Duodenal mucosa (tissue), 2 donors: ENCODE data around the gene MED22.
A peak's percentile ranks its signal among the peaks of the same experiment; 100 is the strongest.
"Not testable (repeated sequence)": the region's sequence is repeated elsewhere in the genome, so short reads cannot be mapped to it uniquely, and the experiment has no call there.

ENCODE experiments used
- H3K27ac ChIP-seq: one replicate; pipeline ENCODE4 v1.7.0; 2013; ENCODE audit warnings: low read depth, low read length
- H3K27me3 ChIP-seq, 2 donors: one replicate each; pipeline ENCODE4 v1.7.0; 2013; ENCODE audit warnings: low read length in 2 of 2, control low read depth in 1 of 2; ENCODE audit not compliant: insufficient read depth in 2 of 2, control insufficient read depth in 1 of 2
- H3K36me3 ChIP-seq, 2 donors: one replicate each; pipeline ENCODE4 v1.7.0; 2013; ENCODE audit warnings: low read length in 2 of 2, control low read depth in 1 of 2; ENCODE audit not compliant: insufficient read depth in 2 of 2, control insufficient read depth in 1 of 2
- H3K4me1 ChIP-seq, 2 donors: one replicate each; pipeline ENCODE4 v1.7.0; 2013; ENCODE audit warnings: low read length in 2 of 2, control low read depth in 1 of 2; ENCODE audit not compliant: insufficient read depth in 2 of 2, control insufficient read depth in 1 of 2
- H3K4me3 ChIP-seq, 2 donors: one replicate each; pipeline ENCODE4 v1.7.0; 2013; ENCODE audit warnings: low read length in 2 of 2, low read depth in 1 of 2
- H3K9ac ChIP-seq, 2 donors: one replicate each; pipeline ENCODE4 v1.7.0; 2013; ENCODE audit warnings: low read length in 2 of 2, low read depth in 1 of 2
- H3K9me3 ChIP-seq, 2 donors: one replicate each; pipeline ENCODE4 v1.7.0; 2013; ENCODE audit warnings: low read length in 2 of 2, control low read depth in 1 of 2; ENCODE audit not compliant: control insufficient read depth in 1 of 2

Gene MED22

GRCh38 chr9:133339641-133340040 is 8.3 kb downstream of the MED22 start:
- Histone ChIP-seq H3K9me3 (no peaks in the 10 kb centered on the region), H3K36me3 (peaks cover 24 to 59% of the 10 kb centered on the region in 2 donors), H3K4me1 (peaks cover 11 to 33% of the 10 kb centered on the region in 2 donors), H3K4me3 (no peak overlapping the region), H3K9ac (no peak overlapping the region), H3K27ac (no peak overlapping the region), H3K27me3 (no peaks in the 10 kb centered on the region)

DNA sequence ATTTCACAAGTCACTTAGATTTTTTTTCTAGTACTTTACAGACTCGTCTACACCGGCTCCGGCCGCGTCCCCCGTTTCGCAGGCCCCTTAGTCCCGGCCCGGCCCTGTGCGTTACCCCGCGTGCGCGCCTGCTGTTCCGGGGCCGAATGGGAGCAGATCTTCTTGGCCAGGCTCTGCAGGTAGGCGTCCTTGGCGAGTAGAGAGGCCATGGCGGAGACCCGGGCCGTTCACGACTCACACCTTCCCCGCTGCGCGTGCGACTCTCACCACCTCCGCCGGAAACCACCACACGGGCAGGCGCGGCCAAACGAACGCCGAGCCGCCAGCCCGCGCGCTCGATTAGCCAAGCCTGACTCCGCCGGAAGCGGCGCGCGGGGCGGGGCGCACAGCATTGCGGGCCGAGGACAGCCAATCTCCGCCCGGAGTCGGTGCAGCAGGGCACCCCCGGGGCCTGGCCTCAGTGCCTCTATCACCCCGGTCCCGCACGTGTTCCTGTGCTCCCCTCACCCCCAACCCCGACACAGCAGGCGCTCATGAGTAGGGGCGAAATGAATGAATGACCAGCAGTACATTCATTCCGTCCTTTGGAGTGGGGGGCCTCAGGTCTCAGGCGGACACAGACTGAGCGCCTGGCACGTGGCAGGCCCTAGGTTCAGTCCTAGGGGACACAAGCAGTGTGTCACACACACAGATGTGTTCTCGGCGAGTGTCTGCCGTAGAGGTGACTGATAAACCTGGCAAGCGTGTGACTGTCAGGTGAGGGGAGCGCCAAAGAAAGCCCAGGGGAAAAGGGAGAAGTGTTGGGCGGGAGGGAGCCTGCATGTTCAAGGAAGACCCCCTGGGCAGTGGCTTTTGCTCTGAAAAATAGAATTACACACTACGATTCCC is 11.8 kb downstream of the MED22 start, which contains the start of gene SURF6:
TSS of gene SURF6 (minus strand) at position 265 of the 888 bp plus-strand sequence. CDS start at position 209, 56 bp downstream.
- peak within 1 kb of the TSS; percentile 79 to 81 for H3K9ac ChIP-seq
- peaks cover 35 to 55% of the 10 kb centered on the region in 2 donors for H3K36me3 ChIP-seq
- no peaks in the 10 kb centered on the region for H3K9me3 ChIP-seq
- peak within 1 kb of the TSS; percentile 85 to 97 for H3K4me3 ChIP-seq
- H3K4me1 ChIP-seq = peaks cover 27 to 43% of the 10 kb centered on the region in 2 donors
- peak within 1 kb of the TSS; percentile 50 for H3K27ac ChIP-seq
- H3K27me3 ChIP-seq = no peaks in the 10 kb centered on the region

DNA sequence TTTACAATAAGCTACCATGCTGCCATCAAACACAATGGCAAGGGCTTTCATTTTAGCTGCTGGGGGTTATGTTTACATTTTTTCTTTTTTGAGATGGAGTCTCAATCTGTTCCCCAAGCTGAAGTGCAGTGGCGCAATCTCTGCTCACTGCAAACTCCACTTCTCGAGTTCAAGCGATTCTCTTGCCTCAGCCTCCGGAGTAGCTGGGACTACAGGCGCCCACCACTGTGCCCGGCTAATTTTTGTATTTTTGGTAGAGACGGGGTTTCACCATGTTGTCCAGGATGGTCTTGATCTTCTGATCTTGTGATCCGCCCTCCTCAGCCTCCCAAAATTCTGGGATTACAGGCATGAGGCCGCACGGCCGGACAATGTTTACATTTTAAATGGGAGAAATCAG is 13.0 kb downstream of the MED22 start:
- peaks cover 38 to 51% of the 10 kb centered on the region in 2 donors for H3K36me3 ChIP-seq
- H3K9ac ChIP-seq = peak overlapping the region; percentile 79 to 81
- peak overlapping the region; percentile 85 to 97 for H3K4me3 ChIP-seq
- peak overlapping the region; percentile 5 for H3K27ac ChIP-seq
- H3K4me1 ChIP-seq = peaks cover 27 to 34% of the 10 kb centered on the region in 2 donors
- H3K9me3 ChIP-seq, H3K27me3 ChIP-seq: not testable (repeated sequence)

DNA sequence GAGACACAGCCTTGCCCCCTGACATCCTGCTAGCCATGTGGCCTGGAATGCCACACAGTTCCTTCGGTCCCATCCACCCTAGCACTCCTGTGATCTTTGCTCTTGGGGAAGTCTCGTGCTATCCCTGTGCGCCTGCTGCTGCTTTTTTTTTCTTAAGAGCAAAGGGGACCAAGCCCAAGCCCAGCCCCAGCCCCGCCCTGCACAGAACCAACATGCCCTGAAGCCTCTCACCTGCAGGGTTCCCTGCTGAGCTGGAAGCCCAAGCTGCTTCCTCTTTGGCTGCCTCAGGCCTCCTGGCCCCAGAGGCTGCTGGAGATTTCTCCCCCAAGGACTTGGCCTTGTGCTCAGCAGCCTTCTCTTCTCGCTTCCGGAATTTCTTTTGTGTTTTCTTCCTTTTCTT is 13.8 kb downstream of the MED22 start:
- H3K9me3 ChIP-seq = no peaks in the 10 kb centered on the region
- H3K27ac ChIP-seq = peak overlapping the region; percentile 5
- no peaks in the 10 kb centered on the region for H3K27me3 ChIP-seq
- peak overlapping the region; percentile 19 to 79 for H3K9ac ChIP-seq
- peak overlapping the region; percentile 85 to 97 for H3K4me3 ChIP-seq
- peaks cover 31 to 46% of the 10 kb centered on the region in 2 donors for H3K36me3 ChIP-seq
- peaks cover 27 to 30% of the 10 kb centered on the region in 2 donors for H3K4me1 ChIP-seq

GRCh38 chr9:133333566-133333965 is 14.4 kb downstream of the MED22 start:
- peaks cover 27 to 30% of the 10 kb centered on the region in 2 donors for H3K4me1 ChIP-seq
- peak overlapping the region; percentile 19 to 42 for H3K9ac ChIP-seq
- H3K27me3 ChIP-seq = no peaks in the 10 kb centered on the region
- H3K36me3 ChIP-seq = peaks cover 31 to 42% of the 10 kb centered on the region in 2 donors
- no peaks in the 10 kb centered on the region for H3K9me3 ChIP-seq
- H3K27ac ChIP-seq = peak overlapping the region; percentile 0
- peak overlapping the region; percentile 23 to 59 for H3K4me3 ChIP-seq

DNA sequence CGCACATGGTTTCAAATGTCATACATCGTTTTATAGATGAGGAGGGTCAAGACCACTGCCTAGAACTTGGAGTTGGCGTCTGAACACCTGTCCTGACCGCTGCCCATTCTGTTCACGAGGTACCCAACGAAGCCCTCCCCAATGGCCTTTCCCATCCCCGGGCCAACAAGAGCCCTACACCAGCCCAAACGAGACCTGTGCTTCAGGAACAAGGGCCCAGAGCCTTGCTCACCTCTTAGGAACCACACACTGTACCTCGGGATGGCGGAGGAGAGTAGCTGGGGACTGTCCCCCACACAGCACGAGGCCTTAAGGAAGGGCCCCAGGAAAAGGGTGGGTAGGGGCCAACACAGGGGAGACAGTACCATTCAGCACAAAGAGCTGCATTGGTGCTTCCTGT is 14.9 kb downstream of the MED22 start:
- no peak overlapping the region for H3K4me3 ChIP-seq
- peak overlapping the region in 1 of 2 donors; percentile 42 for H3K9ac ChIP-seq
- H3K36me3 ChIP-seq = peaks cover 31 to 42% of the 10 kb centered on the region in 2 donors
- peaks cover 27 to 30% of the 10 kb centered on the region in 2 donors for H3K4me1 ChIP-seq
- H3K27me3 ChIP-seq = no peaks in the 10 kb centered on the region
- H3K27ac ChIP-seq = no peak overlapping the region
- H3K9me3 ChIP-seq = no peaks in the 10 kb centered on the region

DNA sequence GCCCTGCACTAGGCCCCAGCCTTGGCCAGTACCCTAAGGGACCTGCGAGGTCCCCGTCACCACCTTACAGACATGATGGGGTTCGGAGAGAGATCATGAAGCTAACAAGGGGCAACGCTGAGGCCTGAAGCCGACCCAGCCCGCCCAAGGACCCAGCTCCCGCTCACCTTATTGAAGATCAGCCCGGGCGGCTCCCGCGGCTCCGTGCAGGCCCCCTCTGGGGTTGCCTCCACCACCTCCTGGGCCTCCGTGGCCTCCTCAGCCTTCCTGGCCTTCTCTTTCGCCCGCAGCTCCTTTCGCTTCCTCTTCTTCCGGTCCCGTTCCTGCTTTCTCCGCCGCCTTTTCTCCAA is 15.6 kb downstream of the MED22 start:
- Histone ChIP-seq H3K27me3 (no peaks in the 10 kb centered on the region), H3K27ac (no peak overlapping the region), H3K4me1 (peaks cover 27 to 30% of the 10 kb centered on the region in 2 donors), H3K36me3 (peaks cover 31 to 42% of the 10 kb centered on the region in 2 donors), H3K4me3 (no peak overlapping the region), H3K9ac (no peak overlapping the region), H3K9me3 (no peaks in the 10 kb centered on the region)

- Histone ChIP-seq H3K36me3 (peaks cover 31 to 42% of the 10 kb centered on the region in 2 donors), H3K4me3 (no peak overlapping the region), H3K4me1 (peaks cover 27 to 30% of the 10 kb centered on the region in 2 donors), H3K9me3 (no peaks in the 10 kb centered on the region), H3K27me3 (no peaks in the 10 kb centered on the region), H3K9ac (no peak overlapping the region), H3K27ac (no peak overlapping the region)
These were observed 16.1 kb downstream of the MED22 start for GRCh38 chr9:133331641-133332380.

GRCh38 chr9:133331221-133331620 is 16.7 kb downstream of the MED22 start:
- Histone ChIP-seq H3K4me1 (peaks cover 23 to 25% of the 10 kb centered on the region in 2 donors), H3K4me3 (no peak overlapping the region), H3K9me3 (no peaks in the 10 kb centered on the region), H3K27ac (no peak overlapping the region), H3K27me3 (no peaks in the 10 kb centered on the region), H3K36me3 (peaks cover 31 to 42% of the 10 kb centered on the region in 2 donors), H3K9ac (no peak overlapping the region)
